PFSK-1 (cell line): ENCODE results near the gene ADAMTS16.

Experiments used
- POLR2AphosphoS5 ChIP-seq: IDR thresholded peaks from 2 replicates; pipeline ENCODE4 v1.6.1; 2012; ENCODE audit warnings: low read depth, mild to moderate bottlenecking, control low read depth, low read length, moderate library complexity
- TAF1 ChIP-seq: IDR thresholded peaks from 2 replicates; pipeline ENCODE4 v1.6.1; 2012; ENCODE audit warnings: low read length, control low read depth, borderline replicate concordance; ENCODE audit not compliant: insufficient read depth
- TF ChIP-seq, protein P1 (sequence below), 2 experiments: IDR thresholded peaks; 2 replicates each; pipeline versions ENCODE4 v1.6.1 to v1.8.0; 2011 to 2012; ENCODE audit warnings: low read depth in 2 of 2, low read length in 2 of 2, control low read depth in 1 of 2, inconsistent platforms in 1 of 2, mild to moderate bottlenecking in 1 of 2, moderate library complexity in 1 of 2; ENCODE audit not compliant: insufficient read depth in 1 of 2

DNA sequence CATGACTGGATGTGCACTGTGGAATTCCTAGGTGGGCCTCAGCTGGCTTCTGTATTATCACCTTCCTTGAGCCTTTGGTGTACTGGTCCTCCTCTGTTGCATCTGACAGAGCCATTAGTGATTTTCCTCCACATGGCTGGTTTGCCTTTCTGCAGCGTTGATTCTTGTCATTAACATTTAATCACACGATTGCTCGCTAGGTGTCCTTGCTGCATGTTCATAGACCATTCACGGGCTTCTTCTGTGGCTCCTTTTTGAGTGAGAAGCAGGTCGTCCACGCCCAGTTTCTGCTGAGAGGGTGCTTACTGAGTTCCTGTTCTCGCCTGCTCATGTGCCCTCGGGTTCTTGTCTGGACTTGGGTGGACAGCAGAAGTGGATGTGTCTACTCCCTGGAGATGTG, 29.3 kb downstream of the ADAMTS16 start:
- no peak for TF ChIP-seq POLR2AphosphoS5
- TF ChIP-seq, protein P1, sequence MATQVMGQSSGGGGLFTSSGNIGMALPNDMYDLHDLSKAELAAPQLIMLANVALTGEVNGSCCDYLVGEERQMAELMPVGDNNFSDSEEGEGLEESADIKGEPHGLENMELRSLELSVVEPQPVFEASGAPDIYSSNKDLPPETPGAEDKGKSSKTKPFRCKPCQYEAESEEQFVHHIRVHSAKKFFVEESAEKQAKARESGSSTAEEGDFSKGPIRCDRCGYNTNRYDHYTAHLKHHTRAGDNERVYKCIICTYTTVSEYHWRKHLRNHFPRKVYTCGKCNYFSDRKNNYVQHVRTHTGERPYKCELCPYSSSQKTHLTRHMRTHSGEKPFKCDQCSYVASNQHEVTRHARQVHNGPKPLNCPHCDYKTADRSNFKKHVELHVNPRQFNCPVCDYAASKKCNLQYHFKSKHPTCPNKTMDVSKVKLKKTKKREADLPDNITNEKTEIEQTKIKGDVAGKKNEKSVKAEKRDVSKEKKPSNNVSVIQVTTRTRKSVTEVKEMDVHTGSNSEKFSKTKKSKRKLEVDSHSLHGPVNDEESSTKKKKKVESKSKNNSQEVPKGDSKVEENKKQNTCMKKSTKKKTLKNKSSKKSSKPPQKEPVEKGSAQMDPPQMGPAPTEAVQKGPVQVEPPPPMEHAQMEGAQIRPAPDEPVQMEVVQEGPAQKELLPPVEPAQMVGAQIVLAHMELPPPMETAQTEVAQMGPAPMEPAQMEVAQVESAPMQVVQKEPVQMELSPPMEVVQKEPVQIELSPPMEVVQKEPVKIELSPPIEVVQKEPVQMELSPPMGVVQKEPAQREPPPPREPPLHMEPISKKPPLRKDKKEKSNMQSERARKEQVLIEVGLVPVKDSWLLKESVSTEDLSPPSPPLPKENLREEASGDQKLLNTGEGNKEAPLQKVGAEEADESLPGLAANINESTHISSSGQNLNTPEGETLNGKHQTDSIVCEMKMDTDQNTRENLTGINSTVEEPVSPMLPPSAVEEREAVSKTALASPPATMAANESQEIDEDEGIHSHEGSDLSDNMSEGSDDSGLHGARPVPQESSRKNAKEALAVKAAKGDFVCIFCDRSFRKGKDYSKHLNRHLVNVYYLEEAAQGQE (IDR thresholded peaks at IDR 0.05; ENCODE audit: insufficient read depth in 1 of 2, low read depth in 2 of 2, low read length in 2 of 2): no peak
- TF ChIP-seq TAF1: no peak
